ENCODE results near the gene EVI2B.
"Not testable (repeated sequence)": the region's sequence is repeated elsewhere in the genome, so short reads cannot be mapped to it uniquely, and the experiment has no call there.

EVI2B gene

DNA sequence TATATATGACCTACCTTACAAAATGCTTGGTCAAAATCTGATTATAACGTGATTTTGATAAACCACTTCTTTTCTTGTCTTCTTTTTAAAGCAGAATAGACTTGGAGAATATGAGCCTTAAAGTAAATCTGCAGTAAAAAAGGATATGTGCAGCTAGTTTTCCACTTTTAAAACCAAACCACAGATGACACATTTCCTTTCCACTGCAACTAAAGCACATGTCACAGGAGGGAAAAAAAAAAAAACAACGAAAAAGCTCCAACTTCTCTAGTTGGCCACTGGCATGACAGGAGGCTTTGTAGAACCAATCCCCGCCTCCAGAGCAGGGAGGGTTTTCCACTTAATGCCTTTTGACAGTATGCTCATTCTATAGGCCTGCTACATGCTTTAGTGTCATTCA is 7.6 kb upstream of the EVI2B start, which contains the start of gene EVI2A:
EVI2A (minus strand) TSS at position 142 of the 400 bp plus-strand sequence. CDS start 2,609 bp downstream, outside the sequence.
- ChIA-PET POLR2A (no interaction called here), CTCF (no interaction called here)
- TF ChIP-seq, protein P1, sequence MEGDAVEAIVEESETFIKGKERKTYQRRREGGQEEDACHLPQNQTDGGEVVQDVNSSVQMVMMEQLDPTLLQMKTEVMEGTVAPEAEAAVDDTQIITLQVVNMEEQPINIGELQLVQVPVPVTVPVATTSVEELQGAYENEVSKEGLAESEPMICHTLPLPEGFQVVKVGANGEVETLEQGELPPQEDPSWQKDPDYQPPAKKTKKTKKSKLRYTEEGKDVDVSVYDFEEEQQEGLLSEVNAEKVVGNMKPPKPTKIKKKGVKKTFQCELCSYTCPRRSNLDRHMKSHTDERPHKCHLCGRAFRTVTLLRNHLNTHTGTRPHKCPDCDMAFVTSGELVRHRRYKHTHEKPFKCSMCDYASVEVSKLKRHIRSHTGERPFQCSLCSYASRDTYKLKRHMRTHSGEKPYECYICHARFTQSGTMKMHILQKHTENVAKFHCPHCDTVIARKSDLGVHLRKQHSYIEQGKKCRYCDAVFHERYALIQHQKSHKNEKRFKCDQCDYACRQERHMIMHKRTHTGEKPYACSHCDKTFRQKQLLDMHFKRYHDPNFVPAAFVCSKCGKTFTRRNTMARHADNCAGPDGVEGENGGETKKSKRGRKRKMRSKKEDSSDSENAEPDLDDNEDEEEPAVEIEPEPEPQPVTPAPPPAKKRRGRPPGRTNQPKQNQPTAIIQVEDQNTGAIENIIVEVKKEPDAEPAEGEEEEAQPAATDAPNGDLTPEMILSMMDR (IDR thresholded peaks at IDR 0.05; ENCODE audit: insufficient read depth, low read length, missing control alignments), result no peak
- H3K4me3 ChIP-seq (ENCODE audit: low read depth, low read length), result no peak within 1 kb of the TSS
- no peak for DNase-seq (ENCODE audit: low read depth, low spot score)

DNA sequence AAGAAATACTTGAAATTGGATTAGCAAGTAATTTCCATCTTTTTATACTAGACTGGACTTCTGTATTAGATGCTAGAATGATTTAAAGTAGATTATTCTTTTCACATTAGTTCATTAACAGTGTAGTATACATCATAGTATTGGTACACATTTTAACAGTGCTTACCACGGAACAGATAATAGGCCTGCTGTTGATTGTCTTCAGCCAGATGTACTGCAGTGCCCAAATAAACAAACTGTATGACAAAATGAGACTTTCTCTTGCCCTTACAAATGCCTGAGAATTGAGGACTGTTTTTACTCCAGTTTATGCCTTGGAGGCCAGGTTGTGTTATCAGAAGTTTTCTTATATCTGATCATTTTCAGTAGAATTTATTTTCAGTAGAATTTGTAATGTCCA is 6.9 kb upstream of the EVI2B start:
- DNase-seq (ENCODE audit: low read depth, low spot score), result no peak
- CTCF ChIA-PET, result no interaction called here
- POLR2A ChIA-PET, result no interaction called here
- no peak overlapping the region for H3K4me3 ChIP-seq (ENCODE audit: low read depth, low read length)
- TF ChIP-seq, protein P1 (IDR thresholded peaks at IDR 0.05; ENCODE audit: insufficient read depth, low read length, missing control alignments), result no peak

- no peak overlapping the region for H3K4me3 ChIP-seq (ENCODE audit: low read depth, low read length)
- DNase-seq (ENCODE audit: low read depth, low spot score), result no peak
- TF ChIP-seq, protein P1 (IDR thresholded peaks at IDR 0.05; ENCODE audit: insufficient read depth, low read length, missing control alignments), result no peak
- ChIA-PET CTCF (no interaction called here), POLR2A (no interaction called here)
Observed at GRCh38 chr17:31320241-31320640, 6.4 kb upstream of the EVI2B start.

DNA sequence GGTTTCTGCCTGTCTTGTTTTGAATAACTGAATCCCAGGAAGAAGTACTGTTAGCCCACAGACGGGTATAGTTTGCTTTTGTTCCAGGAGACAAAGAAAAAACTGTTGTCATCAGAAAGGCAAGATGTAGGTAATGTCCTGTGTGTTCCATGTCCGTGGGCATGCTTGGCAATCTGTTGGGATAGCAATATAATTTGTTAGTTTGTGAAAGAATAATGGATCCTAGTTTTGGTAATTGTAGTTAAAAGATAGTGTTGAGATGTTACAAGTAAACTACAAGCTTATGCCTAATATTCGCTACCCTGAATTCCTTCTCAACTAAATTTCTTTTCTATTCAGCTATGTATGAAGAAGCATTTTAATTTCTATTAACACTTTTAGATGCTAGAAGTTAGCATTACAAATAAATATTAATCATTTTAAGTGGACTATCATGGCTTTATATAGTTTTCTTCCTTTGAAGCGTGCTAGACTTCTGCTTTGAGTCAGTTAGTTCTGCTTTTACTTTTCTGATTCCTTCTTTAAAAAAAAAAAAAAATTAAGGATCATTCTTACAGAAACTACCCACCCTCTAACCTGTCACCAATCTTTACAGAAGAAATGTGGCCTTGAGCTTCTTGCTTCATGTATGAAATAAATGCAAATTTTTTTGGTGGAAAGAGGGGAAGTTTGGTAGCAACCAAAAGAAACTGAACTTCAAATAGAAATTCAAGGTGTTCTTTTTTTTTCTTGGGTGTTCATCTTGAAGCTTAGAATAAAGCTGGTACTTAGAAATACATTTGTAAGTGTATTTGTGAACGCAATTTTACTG is 5.2 kb upstream of the EVI2B start:
- no peak overlapping the region for H3K4me3 ChIP-seq (ENCODE audit: low read depth, low read length)
- ChIA-PET POLR2A (no interaction called here), CTCF (interaction anchor here (0.8 kb wide), 1 partner anchor 25 kb away, joined by 3 read pairs; no protein-coding TSS in a partner anchor)
- no peak for DNase-seq (ENCODE audit: low read depth, low spot score)
- TF ChIP-seq, protein P1 (IDR thresholded peaks at IDR 0.05; ENCODE audit: insufficient read depth, low read length, missing control alignments), result no peak

DNA sequence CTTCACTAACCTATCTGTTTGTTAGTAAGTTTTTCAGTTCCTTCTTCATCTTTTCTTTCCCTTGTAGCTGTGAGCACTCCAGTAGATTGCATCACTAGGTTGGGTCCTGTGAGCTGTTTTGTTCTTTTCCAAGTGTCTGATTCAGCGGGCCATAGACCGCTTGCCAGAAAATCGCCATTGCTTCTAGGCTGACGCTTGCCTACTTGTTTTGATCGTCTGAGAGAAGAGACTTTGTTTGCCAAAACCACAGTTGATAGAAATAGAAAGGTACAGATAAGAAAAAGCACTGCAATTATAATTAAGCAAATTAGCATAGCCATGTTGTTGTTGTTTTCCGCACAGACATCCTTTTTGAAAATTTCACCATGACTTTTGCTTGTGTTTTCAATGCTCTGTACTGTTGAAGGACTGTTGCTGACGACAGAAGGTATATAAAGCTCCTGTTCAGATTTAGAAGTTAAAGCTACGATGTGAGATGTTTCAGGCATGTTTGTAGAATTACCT is 4.5 kb upstream of the EVI2B start:
- DNase-seq (ENCODE audit: low read depth, low spot score), result no peak
- H3K4me3 ChIP-seq (ENCODE audit: low read depth, low read length), result no peak overlapping the region
- TF ChIP-seq, protein P1 (IDR thresholded peaks at IDR 0.05; ENCODE audit: insufficient read depth, low read length, missing control alignments), result no peak
- ChIA-PET CTCF (no interaction called here), POLR2A (no interaction called here)

DNA sequence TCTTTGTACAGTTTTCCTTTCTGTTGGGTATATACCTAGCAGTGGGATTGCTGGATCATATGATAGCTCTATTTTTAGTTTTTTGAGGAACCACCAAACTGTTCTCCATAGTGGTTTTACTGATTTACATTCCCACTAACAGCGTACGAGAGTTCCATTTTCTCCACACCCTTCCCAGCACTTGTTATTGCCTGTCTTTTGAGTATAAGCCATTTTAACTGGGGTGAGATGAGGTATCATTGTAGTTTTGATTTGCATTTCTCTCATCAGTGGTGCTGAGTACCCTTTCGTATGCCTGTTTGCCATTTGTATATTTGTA is 887 bp upstream of the EVI2B start:
- ChIA-PET POLR2A (no interaction called here), CTCF (no interaction called here)
- TF ChIP-seq, protein P1 (IDR thresholded peaks at IDR 0.05; ENCODE audit: insufficient read depth, low read length, missing control alignments), result no peak
- no peak overlapping the region for H3K4me3 ChIP-seq (ENCODE audit: low read depth, low read length)
- DNase-seq (ENCODE audit: low read depth, low spot score), result no peak

GRCh38 chr17:31312223-31312622 is 1.6 kb downstream of the EVI2B start:
- POLR2A ChIA-PET; DNase-seq (ENCODE audit: low read depth, low spot score); H3K4me3 ChIP-seq (ENCODE audit: low read depth, low read length): not testable (repeated sequence)
- CTCF ChIA-PET, result interaction anchor here (1.7 kb wide), 1 partner anchor 10 kb away, joined by 4 read pairs; no protein-coding TSS in a partner anchor
